ELF-1 (cell line): ENCODE measurements around the gene PSME4.
"Not testable (repeated sequence)": the region's sequence is repeated elsewhere in the genome, so short reads cannot be mapped to it uniquely, and the experiment has no call there.

Experiments used
- DNase-seq: peaks from one replicate; pipeline ENCODE4 v3.0.0-alpha.2; 2016; ENCODE audit warnings: low read depth, low spot score

The PSME4 gene

DNA sequence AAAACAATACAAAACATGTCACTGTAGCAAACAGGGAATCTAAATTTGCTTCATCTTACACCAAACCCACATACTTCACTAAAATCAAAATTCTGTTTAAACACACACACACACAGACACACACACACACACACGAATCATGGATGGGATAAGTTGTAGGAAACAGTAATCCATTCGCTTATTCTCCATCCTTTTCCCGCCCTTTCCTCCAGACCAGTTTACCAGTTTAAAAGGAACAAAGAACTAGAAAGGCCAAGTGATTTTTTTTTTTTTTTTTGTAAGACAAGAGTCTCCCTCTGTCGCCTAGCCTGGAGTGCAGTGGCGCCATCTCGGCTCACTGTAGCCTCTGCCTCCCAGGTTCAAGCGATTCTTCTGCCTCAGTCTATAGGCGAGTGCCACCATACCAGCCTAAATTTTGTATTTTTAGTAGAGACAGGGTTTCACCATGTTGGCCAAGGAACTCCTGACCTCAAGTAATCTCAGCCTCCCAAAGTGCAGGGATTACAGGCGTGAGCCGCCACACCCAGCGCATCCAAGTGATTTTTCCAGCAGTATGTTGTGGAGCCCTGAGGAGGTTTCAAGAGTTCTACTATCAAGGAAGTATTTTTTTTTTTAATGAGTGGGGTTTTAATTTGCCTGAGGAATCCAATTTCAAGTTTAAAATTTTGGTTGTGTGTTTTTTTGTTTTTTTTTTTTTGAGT, 5.7 kb downstream of the PSME4 start:
- peak; percentile 36 for DNase-seq

DNA sequence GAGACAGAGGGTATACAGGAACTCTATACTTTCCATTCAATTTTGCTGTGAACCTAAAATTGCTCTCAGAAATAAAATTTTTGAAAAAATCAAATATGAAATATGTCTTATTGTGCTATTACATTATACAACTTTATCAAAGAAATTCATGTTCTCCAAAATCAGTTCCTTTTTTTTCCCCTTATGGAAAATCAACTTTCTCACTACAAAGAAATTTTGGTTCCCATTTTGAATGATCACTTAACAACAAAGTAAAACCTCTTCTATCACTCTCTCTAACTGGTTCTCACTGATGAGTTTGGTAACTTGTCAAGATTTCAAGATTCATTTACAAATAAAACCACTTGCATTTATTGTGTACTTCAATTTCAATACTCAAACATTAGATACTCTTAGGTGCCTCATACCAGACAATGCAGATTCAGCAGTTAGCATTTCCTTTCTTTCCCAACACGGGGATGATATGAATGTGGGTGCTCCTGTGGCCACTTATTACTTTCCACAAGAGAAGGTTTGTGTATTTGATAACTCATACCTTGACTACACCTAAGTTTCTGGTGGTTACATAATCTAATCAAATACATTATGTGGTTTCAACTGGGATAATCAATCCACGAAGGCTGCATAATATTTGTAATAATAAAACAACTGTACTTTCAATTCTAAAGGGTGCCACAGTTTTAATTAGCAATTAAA, 6.4 kb downstream of the PSME4 start:
- no peak for DNase-seq

DNA sequence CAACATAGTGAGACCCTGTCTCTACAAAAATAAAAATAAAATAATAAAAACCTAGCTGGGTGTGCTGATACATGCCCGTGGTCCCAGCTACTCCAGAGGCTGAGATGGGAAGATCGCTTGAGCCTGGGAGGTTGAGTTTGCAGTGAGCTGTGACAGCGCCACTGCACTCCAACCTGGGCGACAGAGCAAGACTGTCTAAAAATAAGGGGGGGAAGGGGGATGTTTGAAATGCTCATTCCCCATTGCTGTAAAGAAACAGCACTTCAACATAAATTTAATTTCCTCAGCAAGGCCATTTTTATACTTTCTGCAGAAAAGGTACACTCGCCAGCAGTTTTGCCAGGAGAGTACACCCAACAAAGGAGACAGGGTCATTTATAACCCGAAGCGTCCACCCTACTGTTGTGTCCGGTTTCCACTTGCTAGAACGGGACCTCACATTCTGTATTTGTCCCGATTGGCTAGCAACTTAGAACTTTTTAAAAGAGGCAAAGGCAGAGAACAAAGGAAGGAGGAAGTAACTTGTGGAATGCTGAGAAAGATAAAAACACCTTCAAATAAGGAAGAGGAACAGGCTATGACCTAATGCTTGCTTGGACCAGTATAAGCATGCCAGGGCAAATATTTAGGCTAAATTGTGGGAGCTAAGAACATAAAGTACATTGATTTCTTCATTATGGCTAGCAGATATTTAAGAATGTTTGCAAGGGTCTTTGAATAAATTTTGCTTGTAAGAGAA, 9.1 kb downstream of the PSME4 start:
- DNase-seq, result peak; percentile 45

DNA sequence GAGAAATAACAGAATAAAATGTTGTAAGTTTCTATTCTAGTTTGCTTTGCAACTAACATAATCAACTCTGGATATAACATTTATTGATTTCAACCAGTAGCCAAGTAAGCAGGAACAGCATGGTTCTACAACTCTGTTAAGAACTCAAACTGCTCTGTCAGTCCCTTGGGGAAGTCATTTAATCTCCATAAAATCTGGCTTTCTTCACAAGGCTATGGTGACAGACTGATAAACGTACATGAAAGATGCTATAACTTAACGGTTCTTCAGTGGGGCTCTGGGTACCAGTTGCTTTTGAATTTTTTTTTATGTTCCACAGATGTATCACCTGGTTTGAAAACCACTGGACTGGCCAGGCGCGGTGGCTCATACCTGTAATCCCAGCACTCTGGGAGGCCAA, 10.3 kb downstream of the PSME4 start:
- DNase-seq, result no peak

DNA sequence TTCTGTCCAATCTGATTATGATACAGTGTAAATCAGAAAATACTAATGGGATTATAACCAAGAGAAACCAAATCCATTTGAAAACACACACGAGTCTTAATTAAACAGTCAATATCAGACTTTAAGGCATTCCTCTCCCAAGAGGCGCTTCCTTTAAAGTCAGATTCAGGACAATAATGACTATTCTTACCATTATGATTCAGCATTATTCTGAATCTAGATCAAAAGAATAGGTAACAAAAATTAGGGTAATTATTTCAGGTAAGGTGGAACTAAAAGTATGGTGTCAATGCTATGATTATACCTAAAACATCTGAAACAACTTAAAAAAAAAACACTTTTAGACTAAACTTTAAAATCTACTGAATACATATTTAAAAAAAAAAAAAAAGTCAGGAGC, 12.3 kb downstream of the PSME4 start:
- no peak for DNase-seq

DNA sequence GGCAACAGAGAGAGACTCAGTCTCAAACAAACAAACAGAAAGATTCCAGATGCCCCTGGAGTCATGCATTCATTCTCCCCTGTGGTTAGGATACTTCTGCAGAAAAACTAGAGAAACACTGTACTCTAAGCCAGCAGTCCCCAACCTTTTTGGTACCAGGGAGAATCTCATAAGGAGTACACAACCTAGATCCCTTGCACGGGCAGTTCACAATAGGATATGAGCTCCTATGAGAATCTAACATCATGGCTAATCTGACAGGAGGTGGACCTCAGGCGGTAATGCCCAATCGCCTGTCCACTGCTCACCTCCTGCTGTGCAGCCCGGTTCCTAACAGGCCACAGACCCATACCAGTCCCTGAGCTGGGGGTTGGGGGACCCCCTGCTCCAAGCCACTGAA, 18.3 kb downstream of the PSME4 start:
- no peak for DNase-seq

DNA sequence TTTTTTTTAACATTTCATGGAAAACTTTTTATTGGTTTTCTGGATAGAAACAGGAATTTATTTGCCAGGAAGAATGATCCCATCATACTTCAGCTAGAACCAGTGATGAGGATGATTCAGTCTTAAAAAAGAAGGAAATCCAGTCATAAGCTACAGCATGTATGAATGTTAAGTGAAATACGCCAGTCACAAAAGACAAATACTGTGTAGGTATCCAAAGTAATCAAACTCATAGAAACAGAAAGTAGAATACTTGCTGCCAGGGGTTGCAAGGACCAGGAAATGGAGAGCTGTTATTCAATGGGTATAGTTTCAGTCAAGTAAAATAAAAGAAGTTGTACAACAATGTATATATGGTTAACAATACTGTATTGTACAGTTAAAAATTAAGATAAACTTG, 21.3 kb downstream of the PSME4 start:
- DNase-seq, result no peak

DNA sequence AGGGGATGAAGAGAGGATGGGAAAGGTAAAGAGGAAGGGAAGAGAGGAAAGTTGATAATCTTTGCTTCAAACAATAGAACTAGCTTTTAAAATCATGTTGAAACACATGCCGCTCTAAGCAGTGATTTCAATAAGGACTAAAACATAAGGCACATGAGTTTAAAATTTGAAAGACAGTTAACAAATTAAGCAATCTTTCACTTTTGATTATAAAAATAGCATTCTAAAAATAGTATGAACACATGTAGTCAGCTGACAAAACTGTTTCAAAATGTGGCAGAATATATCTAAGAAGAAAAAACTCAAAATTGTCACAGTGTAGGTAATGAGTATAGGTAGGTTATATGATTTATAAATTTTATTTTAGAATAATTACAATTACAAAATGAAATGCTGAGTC, 25.3 kb downstream of the PSME4 start:
- no peak for DNase-seq

DNA sequence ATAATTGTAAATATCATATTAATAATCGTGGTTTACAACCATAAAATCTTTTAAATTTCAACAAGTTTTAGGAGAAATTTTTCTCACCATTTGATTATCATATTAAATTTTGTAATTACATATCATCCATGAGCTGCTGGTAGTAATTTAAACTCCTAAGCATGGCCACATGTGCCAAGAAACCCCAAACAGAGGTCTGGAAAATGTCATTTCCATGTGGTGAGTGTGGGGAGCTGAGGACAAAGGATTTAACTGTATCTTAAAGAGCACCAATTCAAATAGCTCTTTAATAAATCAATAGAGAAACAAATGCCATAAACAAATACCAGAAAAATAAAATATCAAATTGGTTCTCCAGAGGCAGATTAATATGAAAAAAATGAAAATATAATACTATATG, 26.3 kb downstream of the PSME4 start:
- DNase-seq, result no peak

DNA sequence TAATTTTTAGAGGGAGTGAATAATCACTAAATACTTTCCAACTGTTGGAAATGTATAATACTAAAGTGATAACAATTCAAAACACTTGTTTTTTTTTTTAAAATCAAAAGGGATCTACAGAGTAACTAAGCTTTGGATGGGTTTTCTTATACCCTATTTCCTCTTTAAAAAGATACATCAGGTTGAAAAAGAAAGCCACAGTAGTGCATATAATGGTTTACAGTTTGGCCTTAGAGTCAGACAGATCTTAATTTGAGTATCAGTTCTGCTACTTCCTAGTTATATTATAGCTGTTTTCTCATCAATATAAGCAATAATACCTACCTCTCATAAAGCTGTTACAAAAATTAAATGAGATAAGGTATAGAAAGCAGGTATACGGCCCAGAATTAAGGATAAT, 28.5 kb downstream of the PSME4 start:
- no peak for DNase-seq

DNA sequence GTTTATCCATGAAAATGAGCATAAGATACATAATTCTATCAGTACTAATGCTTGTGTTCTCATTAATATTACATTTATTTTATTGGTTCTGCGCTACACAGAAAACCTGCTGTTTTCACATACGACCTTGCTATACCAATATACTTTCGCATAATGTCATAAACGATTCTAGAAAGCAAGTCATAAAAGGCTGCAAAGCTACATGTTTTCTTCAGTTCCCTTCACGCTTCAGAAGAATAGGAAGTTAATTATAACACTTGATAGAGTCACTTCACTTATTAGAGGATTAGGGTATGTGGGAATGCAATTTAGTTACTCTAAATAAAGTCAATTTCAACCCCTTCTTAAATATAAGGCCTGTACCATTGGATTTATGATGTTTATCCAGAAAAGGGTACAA, 29.0 kb downstream of the PSME4 start:
- DNase-seq, result no peak

DNA sequence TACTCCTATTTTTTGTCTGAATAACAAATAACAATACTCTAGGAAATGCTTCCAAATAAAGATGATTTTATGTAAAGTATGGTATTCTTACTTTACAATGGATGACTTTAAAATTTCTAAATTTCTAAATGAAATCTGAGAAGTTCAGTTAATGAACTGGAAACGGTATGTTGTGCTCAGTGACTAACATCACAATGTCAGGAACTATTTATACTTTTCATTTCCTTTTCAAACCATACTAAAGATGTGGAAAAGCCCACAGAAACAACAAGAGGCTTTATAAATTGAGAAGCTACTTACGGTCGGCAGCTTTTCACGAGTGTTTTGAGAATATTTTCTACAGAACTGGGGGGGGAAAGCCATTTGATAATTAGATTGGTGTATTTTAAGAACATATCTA, 31.1 kb downstream of the PSME4 start:
- DNase-seq, result no peak

DNA sequence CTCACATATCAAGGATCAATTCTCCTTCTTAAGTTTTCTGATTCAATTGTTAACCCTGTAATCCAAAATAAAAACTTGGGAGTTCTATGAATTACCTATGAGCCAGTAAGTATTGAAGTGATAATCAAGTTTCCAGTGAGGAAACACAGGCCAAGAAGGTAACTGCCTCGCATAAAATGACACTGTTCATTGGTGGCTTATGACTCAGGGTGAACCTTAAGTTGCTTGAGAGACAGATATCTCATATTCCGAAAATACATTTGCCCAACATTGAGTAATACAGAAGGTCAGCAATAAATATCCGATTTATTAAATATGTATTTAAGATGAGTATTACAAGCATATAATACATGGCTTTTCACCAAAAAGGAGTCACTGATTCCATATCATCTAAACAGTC, 31.9 kb downstream of the PSME4 start:
- DNase-seq, result no peak

DNA sequence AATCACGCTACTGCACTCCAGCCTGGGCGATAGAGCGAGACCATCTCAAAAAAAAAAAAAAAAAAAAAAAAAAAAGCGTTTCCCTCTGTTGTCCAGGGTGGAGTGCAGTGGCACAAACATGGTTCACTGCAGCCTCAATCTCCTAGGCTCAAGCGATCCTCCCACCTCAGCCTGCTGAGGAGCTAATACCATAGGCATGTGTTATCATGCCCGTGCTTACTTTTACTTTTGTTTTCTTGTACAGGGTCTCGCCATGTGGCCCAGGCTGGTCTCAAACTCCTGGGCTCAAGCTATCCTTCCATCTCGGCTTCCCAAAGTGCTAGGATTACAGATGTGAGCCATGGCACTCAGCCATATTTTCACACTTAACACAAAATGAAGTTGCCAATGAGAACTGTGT, 37.5 kb downstream of the PSME4 start:
- no peak for DNase-seq

DNA sequence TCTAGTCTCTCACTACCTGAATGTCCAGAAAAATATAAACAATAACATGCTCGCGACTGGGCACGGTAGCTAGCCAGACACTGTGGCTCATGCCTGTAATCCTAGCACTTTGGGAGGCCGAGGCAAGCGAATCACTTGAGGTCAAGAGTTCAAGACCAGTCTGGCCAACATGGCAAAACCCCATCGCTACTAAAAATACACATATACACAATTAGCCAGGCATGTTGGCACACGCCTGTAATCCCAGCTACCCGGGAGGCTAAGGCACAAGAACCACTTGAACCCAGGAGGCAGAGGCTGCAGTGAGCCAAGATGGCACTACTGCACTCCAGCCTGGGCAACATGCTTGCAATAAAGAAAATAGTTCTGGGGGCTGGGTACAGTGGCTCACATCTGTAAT, 44.5 kb downstream of the PSME4 start:
- not testable (repeated sequence) for DNase-seq

DNA sequence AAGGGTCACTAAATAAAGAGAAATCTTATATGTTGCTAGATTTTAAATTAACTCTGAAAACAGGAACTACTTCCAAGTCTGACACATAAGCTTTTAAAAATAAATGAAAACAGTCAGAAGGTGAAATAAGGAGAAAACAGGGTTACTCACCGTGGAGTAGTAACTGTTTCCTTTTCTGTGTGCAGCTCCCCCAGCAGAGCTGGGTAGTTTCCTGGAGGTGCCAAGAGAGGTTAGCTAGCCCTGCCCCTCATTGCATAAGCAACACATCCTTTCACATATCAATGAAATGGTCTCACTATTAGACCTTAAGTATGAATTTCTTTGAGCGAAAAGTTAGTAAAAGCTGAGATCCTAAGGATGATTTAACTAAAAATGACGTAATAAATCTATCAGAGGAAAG, 57.1 kb downstream of the PSME4 start:
- DNase-seq, result no peak

DNA sequence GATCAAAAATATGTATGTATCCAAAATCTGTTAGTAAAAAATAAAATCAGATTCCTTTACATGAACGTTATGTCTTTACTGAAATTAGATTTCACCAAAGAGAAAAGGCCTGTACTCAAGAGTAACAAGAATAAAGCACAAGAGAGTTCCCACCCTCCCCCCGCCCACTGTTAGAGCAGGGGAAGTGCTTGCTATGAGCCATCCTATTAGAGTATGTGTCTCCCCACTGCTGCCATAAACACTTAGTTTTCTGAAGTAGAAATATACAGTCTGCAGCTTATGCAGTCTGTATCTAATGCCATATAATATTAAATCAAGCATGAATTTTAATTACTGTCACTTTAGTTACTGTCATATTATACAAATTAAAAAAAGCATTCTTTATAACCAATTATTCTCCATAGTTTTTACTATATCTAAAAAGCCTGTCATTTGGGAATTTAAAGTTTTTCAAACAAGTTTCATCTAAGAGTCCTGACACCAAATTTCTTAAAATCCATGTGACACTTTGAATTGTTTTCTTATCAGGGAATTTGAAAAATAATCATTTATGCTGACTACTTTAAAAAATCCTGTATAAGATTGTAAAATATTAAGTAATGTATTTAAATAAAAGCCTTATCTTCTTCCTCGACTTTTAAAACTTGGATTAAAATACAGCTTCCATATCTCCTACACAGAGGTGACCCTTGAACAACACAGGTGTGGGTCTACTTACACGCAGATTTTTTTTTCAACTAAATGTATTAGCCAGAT, 59.2 kb downstream of the PSME4 start:
- DNase-seq, result no peak

DNA sequence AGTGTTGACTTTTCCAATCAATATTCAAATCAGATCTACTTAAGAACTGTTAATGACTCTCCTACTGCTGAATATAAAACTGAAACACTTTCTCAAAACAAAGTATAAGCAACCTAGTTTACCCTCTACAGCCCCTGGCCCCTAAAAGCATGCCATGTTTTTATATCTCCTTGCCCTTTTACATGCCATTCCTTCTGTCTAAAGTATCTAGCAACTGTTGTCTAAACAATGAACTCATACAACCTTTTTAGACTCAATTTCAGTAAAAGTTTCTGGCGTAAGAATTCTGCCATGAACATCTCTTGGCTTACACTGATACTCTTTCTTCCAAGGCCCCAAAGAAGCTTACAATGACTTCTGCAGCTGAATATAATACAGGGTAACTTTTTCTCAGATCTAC, 63.2 kb downstream of the PSME4 start:
- no peak for DNase-seq

DNA sequence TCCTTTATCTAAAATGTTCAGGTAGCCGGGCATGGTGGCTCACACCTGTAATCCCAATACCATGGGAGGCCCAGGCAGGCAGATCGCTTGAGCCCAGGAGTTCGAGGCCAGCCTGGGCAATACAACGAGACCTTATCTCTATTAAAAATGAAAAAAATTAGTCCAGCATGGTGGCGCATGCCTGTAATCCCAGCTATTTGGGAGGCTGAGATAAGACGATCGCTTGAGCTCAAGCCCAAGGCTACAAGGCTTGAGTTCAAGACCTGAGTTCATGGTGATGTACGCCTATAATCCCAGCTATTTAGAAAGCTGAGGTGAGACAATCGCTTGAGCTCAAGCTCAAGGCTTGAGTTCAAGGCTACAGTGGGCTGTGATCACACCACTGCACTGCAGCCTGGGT, 65.4 kb downstream of the PSME4 start:
- no peak for DNase-seq

DNA sequence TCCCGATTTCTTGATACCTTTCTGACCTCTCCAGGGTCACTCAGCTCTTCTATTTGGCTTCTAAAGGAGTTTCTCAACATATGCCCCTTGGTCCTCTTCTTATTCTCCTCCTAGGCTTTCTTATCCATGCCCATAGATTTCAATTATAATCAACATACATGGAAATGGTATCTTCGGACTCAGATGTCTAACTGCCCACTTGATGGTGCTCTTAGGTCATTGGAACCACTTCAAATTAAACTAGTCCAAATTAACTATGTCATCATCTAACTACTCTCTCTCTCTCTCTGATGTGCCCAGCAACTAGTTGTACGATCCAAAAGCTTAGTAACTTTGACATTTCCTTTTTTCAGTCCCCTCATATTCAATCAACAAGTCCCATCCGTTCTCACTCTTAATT, 67.8 kb downstream of the PSME4 start:
- DNase-seq, result no peak

DNA sequence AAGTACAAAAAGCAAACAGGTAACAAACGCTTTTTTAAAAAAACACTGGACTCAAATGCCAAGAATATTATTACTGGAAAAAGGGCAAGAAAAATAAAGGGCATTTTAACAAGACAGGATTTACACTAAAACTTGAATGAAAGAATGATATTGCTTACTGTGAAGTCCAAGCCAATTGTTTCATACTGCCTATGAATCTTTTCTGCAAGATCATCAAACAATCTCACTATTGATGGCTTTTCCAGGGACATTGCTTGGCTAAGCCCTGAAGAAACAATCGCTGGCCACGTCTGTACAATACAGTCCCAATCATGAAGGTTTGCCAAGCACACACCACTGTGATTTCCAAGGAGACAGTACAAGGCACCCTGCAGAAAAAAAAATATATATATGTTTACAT, 69.6 kb downstream of the PSME4 start:
- DNase-seq, result no peak

DNA sequence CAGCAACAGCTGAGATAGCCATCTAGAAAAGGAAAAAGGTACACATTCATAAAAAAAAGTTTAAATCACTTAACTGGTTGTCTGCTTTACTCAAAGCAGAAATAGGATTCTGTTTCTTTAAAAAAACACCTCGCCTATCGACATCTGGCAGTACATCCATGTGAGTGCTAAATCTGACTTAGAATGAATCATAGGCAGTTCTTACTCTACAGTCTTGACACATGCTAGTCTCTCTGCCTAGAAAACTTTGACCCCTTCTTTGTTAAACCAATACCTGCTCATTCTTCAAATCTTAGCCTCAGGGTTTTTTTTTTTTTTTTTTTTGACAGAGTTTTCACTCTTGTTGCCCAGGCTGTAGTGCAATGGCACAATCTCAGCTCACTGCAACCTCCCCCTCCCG, 73.9 kb downstream of the PSME4 start:
- no peak for DNase-seq
